Astrocyte (in vitro differentiated cells and primary cell): ENCODE results near the gene GIT2.

ENCODE experiments used
- CTCF ChIP-seq: IDR thresholded peaks from 2 replicates; pipeline ENCODE4 v1.5.1; 2011; ENCODE audit warnings: low read depth, mild to moderate bottlenecking, inconsistent platforms, low read length, moderate library complexity; ENCODE audit not compliant: insufficient read depth
- EZH2 ChIP-seq: IDR thresholded peaks from 2 replicates; pipeline ENCODE4 v1.6.1; 2012; ENCODE audit warnings: mild to moderate bottlenecking, low read length, inconsistent platforms; ENCODE audit not compliant: insufficient read depth

GRCh38 chr12:110004598-110004997 is 8.4 kb upstream of the GIT2 start:
- TF ChIP-seq CTCF (no peak), EZH2 (no peak)
